ENCODE results near the gene CNDP2.
"Not testable (repeated sequence)": the region's sequence is repeated elsewhere in the genome, so short reads cannot be mapped to it uniquely, and the experiment has no call there.

CNDP2 gene

DNA sequence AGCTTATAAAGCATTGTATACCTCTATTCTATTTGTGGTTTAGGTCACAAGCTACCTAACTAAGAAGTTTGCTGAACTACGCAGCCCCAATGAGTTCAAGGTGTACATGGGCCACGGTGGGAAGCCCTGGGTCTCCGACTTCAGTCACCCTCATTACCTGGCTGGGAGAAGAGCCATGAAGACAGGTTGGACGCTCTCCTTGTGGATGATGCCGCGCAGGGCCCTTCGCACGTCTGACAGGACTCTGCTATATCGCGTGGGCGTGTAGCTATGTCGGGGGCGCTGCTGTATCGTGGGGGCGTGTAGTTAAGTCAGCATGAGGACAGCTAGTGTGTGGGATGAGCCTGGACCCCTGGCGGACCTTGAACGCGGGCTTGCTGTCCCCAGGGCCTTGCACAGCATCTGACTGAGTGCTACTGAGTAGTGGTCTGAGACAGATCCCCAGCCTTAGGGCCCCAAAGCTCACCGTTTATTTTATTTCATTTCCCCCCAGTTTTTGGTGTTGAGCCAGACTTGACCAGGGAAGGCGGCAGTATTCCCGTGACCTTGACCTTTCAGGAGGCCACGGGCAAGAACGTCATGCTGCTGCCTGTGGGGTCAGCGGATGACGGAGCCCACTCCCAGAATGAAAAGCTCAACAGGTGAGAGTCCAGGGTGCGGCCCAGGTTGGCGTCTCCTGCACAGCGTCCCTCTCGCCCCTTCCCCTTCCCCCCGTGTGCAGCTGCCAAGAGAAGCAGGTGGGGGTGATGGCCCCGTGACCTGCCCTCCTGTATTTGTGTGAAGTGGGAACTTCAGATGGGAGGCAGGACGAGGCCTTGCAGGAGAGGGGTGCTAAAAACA is 22.5 kb downstream of the CNDP2 start:
- no peak for DNase-seq (ENCODE audit: low spot score)

DNA sequence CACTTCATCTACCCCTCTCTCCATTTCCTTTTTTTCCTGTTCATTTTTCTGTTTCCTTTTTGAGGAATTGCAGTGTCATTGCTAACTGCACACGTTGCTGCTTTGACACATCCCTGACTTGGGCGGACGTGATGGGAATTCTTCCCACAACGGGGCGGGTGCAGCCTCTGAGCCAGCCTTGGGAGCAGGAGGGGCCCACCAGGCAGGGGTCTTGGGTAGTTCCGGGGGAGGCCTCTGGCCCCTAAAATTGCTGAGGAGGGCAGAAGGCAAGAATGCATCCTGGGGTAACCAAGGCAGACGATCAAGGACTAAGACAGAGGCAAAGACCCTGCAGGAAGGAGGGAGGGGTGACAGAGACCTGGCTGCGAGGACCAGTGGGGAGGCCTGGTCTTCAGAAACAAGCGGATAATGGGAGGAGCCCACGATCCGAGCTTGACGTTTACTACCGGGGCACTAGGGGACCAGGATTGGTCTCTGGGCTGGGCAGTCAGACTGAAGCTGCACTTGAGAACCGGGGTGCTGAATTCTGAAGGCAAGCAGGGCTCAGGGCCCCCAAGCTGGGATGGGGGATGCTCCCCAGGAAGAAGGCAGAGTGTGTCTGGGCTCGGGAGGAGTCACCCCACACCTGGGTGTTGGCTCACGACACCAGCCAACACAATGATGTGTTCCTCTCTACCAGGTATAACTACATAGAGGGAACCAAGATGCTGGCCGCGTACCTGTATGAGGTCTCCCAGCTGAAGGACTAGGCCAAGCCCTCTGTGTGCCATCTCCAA is 23.3 kb downstream of the CNDP2 start:
- no peak for DNase-seq (ENCODE audit: low spot score)

DNA sequence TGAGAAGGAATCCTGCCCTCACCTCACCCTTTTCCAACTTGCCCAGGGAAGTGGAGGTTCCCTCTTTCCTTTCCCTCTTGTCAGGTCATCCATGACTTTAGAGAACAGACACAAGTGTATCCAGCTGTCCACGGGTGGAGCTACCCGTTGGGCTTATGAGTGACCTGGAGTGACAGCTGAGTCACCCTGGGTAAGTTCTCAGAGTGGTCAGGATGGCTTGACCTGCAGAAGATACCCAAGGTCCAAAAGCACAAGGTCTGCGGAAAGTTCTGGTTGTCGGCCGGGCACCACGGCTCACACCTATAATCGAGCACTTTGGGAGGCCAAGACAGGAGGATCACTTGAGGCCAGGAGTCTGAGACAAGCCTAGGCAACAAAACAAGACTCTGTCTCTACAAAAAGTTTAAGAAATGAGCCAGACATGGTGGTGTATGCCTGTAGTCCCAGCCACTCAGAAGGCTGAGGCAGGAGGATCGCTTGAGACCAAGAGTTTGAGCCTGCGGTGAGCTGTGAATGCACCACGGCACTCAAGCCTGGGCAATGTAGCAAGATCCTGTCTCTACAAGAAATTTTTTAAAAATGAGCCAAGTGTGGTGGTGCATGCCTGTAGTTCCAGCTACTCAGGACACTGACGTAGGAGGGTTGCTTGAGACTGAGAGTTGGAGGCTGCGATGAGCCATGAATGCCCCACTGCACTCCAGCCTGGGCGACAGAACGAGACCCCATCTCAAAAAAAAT is 24.1 kb downstream of the CNDP2 start:
- no peak for DNase-seq (ENCODE audit: low spot score)

DNA sequence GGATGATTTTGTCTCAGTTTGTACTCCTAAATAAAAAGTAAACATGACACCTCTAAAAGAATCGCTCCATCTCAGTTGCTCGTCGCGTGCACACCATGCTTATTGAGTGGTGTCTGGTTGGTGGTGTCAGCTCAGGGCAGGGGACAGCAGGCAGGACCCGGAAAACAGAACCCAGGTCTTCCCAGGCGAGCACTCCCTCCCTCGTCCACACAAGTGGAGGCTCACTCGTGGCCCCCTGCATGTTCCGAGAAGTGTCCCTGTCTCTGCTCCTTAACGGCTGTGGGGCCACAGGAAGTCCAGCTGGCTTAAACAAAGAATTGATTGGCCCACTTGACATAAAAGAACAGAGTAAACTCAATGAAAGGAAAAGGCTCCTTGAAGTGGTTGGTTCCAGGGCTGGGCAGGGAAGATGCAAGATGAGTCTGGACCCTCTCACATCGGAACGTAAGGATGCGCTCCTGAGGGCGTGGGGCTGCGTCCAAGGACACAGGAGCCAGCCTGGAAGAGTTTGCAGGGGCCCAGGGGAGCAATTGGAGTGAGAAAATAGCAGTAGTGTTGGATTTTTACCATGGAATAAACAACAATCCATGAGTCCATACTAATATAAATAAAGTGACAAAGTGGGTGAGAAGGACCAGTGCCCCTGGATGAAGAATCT is 25.0 kb downstream of the CNDP2 start:
- DNase-seq (ENCODE audit: low spot score): no peak

DNA sequence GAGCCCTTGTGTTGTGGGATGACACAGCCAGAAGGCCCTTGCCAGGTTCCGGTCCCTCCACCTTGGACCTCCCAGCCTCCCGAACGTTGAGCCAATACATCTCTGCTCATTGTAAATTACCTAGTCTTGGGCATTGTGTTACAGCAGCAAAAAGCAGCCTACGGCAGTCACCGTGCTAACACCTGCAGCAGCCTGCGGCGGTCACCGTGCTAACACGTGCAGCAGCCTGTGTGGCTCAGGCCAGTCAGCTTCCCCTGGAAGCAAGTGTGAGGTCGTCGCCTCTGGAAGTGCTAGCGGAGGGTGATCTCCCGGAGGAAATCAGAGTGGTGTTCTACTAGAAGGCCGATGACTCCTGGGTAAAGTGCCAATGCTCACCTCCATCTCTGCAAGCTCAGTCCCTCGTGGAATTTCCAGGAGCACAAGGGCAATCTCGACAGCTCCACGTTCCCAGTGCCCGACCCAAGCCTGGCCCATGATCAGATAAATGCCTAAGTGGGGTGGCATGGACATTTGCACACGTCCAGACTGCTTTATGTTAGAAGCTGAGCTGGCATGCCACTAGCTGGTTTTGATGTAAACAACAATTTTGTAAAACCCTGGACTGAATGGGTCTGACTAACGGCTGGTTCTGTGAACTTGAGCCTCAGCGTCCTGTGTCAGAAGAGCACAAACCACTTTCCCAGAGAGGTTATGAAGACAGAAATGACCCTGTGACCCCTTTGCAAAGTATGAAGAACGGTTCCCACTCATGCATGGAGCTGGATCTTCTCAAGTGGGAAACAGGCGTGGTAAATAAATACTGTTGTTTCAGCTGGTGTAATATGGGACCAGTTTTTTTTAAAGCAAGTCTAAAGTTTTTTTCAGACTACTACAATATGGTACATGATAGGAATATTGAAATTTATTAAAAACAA is 26.7 kb downstream of the CNDP2 start:
- DNase-seq (ENCODE audit: low spot score): no peak

DNA sequence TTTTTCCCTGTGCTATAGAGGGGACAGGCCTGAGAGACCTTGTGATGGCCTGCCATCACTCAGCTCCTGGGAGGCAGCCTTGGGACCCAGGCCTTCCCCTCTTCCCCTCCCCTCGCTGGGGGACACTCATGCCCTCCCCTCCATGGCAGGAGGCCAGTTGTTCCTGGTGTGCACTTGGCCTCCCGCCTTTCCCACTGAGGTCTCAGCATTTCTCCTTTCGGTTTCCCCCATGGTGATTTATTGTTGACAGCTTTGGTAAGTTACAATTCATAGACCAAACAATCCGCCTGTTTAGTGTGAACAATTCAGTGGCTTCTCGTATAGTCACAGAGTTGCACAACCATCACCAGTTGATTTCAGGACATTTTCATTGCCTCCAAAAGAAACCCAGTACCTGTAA is 27.9 kb downstream of the CNDP2 start:
- DNase-seq (ENCODE audit: low spot score): peak; percentile 19

DNA sequence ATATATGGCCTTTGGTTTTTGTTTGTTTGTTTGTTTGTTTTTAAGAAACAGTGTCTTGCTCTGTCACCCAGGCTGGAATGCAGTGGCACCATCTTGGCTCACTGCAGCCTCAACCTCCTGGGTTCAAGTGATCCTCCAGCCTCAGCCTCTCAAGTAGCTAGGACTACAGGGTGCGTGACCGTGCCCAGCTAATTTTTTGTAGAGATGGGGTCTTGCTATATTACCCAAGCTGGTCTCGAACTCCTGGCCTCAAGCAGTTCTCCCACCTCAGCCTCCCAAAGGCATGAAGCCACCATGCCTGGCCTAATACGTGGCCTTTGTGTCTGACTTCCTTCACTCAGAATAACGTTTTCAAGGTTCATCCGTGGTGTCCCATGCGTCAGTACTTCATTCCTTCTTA is 28.8 kb downstream of the CNDP2 start:
- DNase-seq (ENCODE audit: low spot score): not testable (repeated sequence)

DNA sequence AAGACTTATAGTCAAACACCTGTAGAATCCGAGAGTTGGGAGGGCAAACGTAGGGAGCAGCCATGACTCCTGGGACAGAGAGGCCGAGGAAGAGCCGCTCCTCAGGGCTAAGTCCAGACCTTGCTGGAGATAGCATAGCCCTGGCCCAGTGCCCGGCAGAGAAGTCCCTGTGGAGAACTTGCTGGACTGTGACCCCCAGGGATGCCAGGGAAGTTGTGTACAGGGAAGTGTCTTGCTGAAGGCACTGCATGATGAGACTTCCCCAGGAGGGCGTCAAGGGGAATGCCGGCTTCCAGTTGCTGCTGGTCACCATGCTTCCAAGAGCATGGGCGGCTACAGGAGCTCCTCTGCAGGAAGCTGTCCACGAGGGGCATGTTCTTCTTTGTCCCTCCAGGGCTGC is 29.6 kb downstream of the CNDP2 start:
- DNase-seq (ENCODE audit: low spot score): no peak

DNA sequence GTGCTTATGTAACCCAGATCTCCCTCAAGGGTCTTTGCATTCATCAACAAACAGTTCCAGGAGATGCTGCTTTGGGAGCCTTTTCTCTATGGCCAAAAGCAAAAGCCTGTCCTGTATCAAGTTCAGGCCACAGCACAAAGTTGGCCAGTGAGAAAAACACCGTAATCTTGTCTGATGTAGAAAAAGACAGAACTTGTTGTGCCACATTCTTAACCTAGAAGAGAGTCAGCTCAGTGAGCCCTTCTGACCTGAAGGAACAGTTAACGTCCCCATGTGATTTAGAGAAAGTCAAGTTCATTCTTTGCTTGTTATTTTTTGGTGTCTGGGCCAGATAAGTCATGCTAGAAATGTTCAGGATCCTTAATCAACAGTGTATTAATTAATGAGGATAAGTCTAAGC is 30.3 kb downstream of the CNDP2 start:
- no peak for DNase-seq (ENCODE audit: low spot score)

DNA sequence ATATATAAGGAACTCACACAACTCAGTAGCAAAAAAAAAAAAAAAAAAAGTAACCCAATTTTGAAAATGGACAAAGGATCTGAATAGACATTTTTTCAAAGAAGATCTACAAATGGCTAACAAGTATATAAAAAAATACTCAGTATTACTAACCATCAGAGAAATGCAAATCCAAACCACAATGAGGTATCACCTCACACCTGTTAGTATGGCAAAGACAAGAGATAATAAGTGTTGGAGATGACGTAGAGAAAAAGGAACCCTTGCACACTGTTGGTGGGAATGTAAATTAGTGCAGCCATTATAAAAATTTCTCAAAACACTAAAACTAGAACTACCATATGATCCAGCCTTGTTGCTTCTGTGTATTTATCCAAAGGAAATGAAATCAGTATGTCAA is 32.3 kb downstream of the CNDP2 start:
- no peak for DNase-seq (ENCODE audit: low spot score)

DNA sequence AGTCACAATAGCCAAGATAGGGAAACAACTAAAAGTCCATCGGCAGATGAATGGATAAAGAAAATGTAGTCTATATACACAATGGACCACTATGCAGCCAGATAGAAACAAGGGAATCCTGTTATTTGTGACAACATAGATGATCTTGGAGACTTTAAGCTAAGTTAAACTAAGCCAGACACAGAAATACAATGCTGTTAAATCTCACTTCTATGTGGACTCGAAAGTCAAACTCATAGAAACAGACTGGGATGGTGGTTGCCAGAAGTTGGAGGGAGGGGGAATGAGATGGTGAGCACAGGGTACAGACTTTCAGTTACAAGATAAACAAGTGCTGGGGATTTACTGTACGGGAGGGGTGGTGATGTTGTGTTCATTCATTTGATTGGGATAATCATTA is 32.8 kb downstream of the CNDP2 start:
- no peak for DNase-seq (ENCODE audit: low spot score)

DNA sequence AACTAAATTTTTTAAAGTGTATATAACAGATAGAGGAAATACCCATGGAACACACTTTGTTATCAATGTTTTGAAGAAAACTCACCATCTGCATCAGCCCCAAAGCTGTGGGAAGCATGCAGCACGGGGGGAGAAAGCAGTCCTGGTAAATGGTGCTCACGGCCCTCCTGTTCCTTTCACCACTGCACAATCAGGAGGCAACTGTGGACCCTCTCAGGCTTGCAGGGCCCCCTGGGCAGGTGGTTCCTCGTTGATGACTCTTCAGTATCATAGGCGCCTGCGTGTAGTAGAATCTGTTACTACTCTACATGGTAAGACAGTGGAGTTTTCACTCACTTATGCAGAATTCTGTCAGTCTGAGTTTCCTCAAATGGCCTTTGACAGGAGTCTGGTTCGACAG is 33.2 kb downstream of the CNDP2 start:
- no peak for DNase-seq (ENCODE audit: low spot score)

DNA sequence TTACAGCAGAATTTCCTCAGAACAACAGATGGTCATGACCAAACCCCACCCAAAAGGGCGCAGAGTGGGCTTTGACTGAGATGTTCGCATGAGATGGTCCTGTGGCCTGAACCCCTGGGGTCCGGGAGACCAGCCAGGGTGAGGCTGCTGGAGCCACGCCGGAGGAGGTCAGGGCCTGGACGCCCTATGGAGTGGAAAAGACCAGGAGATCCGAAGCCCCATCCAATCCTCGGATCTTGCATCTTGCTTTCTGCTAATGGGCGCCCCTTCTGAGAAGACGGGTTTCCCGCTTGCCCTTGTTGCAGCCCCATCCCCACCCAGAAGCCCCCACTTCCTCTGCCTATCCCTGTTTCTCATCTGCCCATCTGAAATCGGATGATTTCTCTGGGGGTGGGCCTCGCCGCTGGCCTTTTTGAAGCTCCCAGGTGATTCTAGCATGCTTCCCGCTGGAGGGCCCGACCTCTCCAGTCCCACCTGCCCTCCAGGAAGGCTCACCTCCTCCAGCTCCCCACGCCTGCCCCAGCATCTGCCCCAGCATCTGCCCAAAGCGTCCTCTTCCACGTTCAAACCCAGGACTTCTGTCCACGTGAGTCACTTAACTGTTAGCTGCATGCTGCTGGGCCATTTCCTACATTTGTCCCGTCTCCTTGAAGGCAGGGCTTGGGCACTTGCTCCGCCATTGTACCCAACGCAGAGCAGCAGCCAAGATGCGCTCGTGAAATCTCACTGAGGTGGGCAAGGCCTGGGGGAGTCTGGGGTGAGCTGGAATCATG is 33.8 kb downstream of the CNDP2 start:
- DNase-seq (ENCODE audit: low spot score): no peak

DNA sequence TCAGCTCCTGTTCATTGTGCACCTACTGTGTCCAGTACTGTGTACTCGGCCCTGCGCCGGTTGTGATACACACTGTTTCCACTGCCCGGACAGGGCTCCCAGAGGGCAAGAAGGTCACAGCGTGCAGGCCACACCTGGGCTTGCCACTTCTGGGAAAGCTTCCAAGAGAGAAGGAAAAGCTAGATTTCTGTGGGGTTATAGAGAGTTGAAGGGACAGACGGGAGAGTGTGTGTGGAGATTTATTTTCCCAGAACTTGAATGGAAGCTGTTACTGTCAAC is 34.4 kb downstream of the CNDP2 start:
- no peak for DNase-seq (ENCODE audit: low spot score)

DNA sequence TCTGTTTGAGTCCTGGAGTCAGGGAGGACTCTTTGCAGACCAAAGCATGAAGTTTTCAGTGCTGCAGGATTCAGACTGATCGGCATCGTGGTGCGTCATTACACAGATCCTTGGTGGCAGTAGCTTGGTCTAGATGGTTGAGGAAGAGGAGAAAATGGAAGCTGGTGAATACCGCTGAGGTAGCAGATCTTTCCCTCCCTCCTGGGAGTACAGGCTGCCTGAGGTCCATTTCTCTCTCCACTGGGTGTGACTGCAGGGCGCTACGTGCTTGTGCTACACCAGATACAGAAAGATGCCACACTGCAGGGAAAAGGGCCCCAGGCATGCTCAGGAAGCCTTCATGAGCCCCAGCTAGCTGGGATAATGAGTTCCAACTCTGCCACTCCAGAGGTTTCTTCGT is 34.9 kb downstream of the CNDP2 start:
- DNase-seq (ENCODE audit: low spot score): no peak

DNA sequence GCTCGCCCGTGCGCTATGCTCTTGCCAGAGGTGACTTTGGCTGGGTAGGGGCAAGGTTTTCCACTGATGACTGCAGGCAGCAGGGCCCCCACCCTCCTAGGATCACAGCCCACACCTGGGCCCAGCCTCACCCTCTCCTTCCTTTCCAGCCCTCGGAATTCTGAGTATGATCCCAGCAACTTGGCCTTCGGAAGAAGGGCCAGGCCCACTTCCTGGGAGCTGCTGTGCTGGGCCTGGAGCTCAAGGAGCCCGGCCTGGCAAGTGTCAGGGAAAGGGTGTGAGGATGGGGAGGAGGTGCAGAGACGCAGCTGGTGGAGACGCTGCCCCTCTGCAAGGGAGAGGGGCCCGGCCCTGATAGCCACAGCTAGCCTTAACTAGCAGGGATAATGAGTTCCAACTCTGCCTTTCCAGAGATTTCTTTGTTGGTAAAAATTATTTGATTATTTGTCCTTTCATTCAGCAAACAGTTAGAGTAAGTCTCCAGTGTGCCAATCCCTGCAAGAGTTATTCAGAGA is 36.4 kb downstream of the CNDP2 start:
- DNase-seq (ENCODE audit: low spot score): no peak

DNA sequence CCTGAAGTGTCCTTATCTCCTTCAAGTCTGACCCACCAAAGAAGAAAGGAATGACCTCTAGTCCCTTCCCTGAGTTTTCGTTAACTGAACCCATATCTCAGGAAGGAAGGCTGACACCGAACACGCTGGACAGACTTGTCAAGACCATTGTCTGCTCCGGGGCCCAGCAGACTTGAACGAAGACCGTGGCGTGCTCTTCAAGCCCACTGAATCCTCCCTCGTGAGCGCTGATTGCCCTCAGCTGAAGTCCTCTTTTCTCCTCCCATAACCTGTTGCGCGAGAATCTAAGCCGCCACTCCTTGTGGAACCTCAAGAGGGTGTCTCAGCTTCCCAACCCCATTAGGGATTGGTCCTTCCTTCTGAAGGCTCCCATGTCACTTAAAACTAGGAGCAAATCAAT is 37.5 kb downstream of the CNDP2 start:
- DNase-seq (ENCODE audit: low spot score): no peak

DNA sequence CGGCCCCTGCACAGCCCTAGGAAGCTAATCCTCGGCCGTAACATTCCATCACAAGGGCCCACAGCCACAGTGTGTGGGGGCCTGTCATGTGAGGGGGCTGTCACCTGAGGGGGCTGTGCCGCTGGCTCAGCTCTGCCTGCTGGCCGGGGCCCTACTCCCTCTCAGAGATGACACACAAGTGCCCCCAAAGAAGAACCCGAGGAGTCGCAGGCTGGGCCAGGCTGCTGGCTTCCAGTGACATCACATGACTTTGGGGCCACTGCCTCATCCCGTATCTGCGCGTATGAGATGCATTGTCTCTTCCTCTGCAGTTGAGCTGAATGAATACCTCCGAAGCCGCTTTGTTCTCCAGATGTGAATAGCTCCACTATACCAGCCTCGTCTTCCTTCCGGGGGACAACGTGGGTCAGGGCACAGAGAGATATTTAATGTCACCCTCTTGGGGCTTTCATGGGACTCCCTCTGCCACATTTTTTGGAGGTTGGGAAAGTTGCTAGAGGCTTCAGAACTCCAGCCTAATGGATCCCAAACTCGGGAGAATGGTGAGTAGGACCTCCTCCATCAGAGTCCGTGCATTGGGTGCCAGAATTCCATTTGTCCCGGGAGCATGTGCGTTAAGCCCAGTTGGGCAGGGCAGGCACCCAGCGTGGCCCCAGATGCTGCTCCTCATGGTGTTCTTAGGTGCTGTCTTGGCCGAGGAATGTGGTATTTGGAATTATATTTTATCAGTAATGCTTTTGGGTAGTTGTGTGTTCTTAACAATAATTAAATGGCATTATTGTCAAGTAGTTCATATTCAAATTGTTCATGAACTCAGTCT is 38.2 kb downstream of the CNDP2 start, which contains the start of gene CNDP1:
CNDP1 (plus strand) TSS at position 351 of the 820 bp plus-strand sequence; CDS start at position 519, 168 bp downstream.
- no peak for DNase-seq (ENCODE audit: low spot score)

DNA sequence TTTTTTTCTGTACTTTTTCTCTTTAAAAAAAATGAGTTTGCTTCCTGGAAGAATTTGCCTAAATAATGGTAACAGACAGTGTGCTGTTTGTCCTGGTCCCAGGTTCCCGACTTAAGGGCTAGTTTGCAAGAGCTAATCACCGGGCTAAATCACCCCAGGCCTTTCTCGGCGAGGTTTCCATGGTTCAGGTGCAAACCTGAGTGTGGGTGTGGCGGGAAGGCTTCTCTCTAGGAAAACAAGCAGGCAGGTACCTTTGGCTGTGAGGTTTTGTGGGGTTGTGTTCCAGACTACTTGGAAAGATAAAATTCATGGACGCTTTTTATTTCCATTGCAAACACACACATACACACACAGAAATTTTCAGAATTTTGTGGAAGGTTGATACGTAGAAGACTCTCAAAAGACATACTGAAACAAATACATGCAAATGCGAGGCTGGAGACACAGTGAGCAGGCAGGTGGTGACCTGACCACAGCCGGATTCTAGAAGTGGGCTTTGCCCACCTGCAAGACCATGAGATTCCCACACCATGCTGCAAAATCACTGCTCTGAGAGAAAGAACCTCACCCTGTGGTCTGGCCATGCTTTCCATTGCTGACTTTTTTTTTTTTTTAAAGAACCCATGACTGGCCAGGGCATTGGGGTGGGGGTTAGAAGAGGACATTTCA is 39.0 kb downstream of the CNDP2 start:
- no peak for DNase-seq (ENCODE audit: low spot score)
